Psoas muscle (tissue), 8 donors: ENCODE results near the gene CD19. TPM values are rescaled to one million over a fixed set of nuclear protein-coding genes. Genes with fewer than 3 reads are reported as not detected.

Experiments used
- ATAC-seq, 4 donors: fragments of 200-7000 bp; cut with Tn5 transposase; one replicate each; pipeline ENCODE4 v1.9.1; 2020; ENCODE audit warnings: moderate library complexity in 3 of 4, mild to moderate bottlenecking in 2 of 4
- DNase-seq, 2 donors: peaks; one replicate each; pipeline ENCODE4 v3.0.0-alpha.2; 2020
- H3K27ac ChIP-seq: fragments of 200-600 bp; one replicate; pipeline ENCODE4 v1.8.0; 2022
- H3K27me3 ChIP-seq, 3 donors: fragments of 200-600 bp in 1 of 3; one replicate each; pipeline versions ENCODE4 v1.6.1 to v1.8.0; 2013 to 2022; ENCODE audit warnings: low read length in 2 of 3, mild to moderate bottlenecking in 2 of 3, moderate library complexity in 1 of 3; ENCODE audit not compliant: insufficient read depth in 3 of 3
- H3K36me3 ChIP-seq, 2 donors: fragments of 200-600 bp in 1 of 2; one replicate each; pipeline versions ENCODE4 v1.6.1 to v1.8.0; 2013 to 2022; ENCODE audit warnings: low read depth in 1 of 2, mild to moderate bottlenecking in 1 of 2, moderate library complexity in 1 of 2; ENCODE audit not compliant: insufficient read depth in 1 of 2
- H3K4me1 ChIP-seq: fragments of 200-600 bp; one replicate; pipeline ENCODE4 v1.8.0; 2022
- H3K4me3 ChIP-seq: fragments of 200-600 bp; one replicate; pipeline ENCODE4 v1.8.0; 2022; ENCODE audit warnings: mild to moderate bottlenecking
- H3K9me3 ChIP-seq: fragments of 200-600 bp; one replicate; pipeline ENCODE4 v1.8.0; 2022
- WGBS, 3 donors: extraction: QIAGEN DNeasy Blood & Tissue Kit; methylation state at CpG; one replicate each; pipeline versions ENCODE4 v1.1.6 to v1.1.7; 2013; 5-methylcytosine and 5-hydroxymethylcytosine counted together
- intact Hi-C, 2 donors: fragments of 100-400 bp; cut with DNase I; formaldehyde crosslinking; loops; one replicate each; pipeline versions ENCODE4 v1.11.0 to v1.14.2; 2022
- polyA plus RNA-seq, 3 donors: library from polyadenylated mRNA; stranded (reverse); fragments of 200-250 nt; gene quantifications; one replicate each; pipeline ENCODE4 v1.2.3, GENCODE V29; 2013
- total RNA-seq, 4 donors: library from RNA; stranded (reverse); fragmentation: NEBNext Ultra II Directional in 2 of 4; extraction: Animal tissue kit (Norgen Biotek cat#: 25700) in 2 of 4; gene quantifications; one replicate each; pipeline versions ENCODE4 v1.2.1 to v1.2.4, GENCODE V29; 2021 to 2023
- TF ChIP-seq, protein P1 (sequence below): fragments of 200-600 bp; IDR thresholded peaks from one replicate; pipeline ENCODE4 v1.8.0; 2022; ENCODE audit warnings: antibody characterized with exemption
- donor health status: healthy with polysubstance abuse.
- donor health status: DM: no; HTN: no; CAD: no; lungs with moderate emphysema.
- donor health status: Bipolar disorder and iron deficiency.
- donor health status: healthy.
- donor health status: DM: yes; HTN: yes; CAD: no.
- donor health status: DM: no; HTN: no; CAD: no.
- donor health status: DM: no; HTN: no; CAD: no.
- donor health status: DM: yes; HTN: yes; CAD: no.

Gene CD19
- total and polyA plus RNA-seq, 7 donors = 0.10 to 0.32 (median 0.15) TPM; not detected in 3

GRCh38 chr16:28927815-28928214, 4.0 kb upstream of the CD19 start:
- H3K27me3 ChIP-seq = no peaks in the 10 kb centered on the region
- WGBS, 3 donors = 84 to 96% (median 91%) methylated on average over 1 of the region's 1 CpG
- no peak overlapping the region for H3K4me3 ChIP-seq
- peaks cover 0 to 4% of the 10 kb centered on the region in 2 donors for H3K36me3 ChIP-seq
- intact Hi-C loops = no loop called here
- peaks cover 4% of the 10 kb centered on the region for H3K4me1 ChIP-seq
- no peaks in the 10 kb centered on the region for H3K9me3 ChIP-seq
- no peak overlapping the region for H3K27ac ChIP-seq
- TF ChIP-seq, protein P1, sequence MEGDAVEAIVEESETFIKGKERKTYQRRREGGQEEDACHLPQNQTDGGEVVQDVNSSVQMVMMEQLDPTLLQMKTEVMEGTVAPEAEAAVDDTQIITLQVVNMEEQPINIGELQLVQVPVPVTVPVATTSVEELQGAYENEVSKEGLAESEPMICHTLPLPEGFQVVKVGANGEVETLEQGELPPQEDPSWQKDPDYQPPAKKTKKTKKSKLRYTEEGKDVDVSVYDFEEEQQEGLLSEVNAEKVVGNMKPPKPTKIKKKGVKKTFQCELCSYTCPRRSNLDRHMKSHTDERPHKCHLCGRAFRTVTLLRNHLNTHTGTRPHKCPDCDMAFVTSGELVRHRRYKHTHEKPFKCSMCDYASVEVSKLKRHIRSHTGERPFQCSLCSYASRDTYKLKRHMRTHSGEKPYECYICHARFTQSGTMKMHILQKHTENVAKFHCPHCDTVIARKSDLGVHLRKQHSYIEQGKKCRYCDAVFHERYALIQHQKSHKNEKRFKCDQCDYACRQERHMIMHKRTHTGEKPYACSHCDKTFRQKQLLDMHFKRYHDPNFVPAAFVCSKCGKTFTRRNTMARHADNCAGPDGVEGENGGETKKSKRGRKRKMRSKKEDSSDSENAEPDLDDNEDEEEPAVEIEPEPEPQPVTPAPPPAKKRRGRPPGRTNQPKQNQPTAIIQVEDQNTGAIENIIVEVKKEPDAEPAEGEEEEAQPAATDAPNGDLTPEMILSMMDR = no peak
- ATAC-seq (no peak), DNase-seq (no peak)

GRCh38 chr16:28930203-28930602, 1.6 kb upstream of the CD19 start:
- H3K27me3 ChIP-seq = no peaks in the 10 kb centered on the region
- H3K4me1 ChIP-seq = no peaks in the 10 kb centered on the region
- intact Hi-C loops = no loop called here
- no peak overlapping the region for H3K4me3 ChIP-seq
- ATAC-seq (no peak), DNase-seq (no peak)
- no peaks in the 10 kb centered on the region for H3K9me3 ChIP-seq
- no peak overlapping the region for H3K27ac ChIP-seq
- TF ChIP-seq, protein P1 = no peak
- WGBS, 3 donors = 85 to 89% (median 87%) methylated on average over 3 of the region's 3 CpGs
- no peaks in the 10 kb centered on the region for H3K36me3 ChIP-seq

DNA sequence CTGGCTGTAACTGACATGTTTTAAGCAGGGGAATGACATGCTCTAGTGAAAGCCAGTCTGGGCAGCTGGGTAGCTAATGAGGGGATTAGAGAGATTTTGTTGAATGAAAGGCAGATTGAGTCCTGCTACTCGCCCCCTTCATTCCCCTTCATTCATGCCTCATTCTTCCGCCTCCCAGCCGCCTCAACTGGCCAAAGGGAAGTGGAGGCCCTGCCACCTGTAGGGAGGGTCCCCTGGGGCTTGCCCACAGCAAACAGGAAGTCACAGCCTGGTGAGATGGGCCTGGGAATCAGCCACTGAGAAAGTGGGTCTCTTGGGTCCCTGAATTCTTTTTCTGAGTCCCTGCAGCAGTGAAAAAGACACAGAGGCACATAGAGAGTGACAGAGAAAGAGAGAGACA, 1.1 kb upstream of the CD19 start:
- WGBS, 3 donors = 56 to 70% (median 68%) methylated on average over 3 of the region's 3 CpGs

GRCh38 chr16:28932339-28933141, 769 bp downstream of the CD19 start:
- intact Hi-C loops = no loop called here
- DNase-seq = no peak
- Histone ChIP-seq H3K4me1 (no peaks in the 10 kb centered on the region), H3K9me3 (no peaks in the 10 kb centered on the region), H3K36me3 (no peaks in the 10 kb centered on the region), H3K4me3 (no peak overlapping the region), H3K27me3 (no peaks in the 10 kb centered on the region), H3K27ac (no peak overlapping the region)
- TF ChIP-seq, protein P1 = no peak
- no peak for ATAC-seq
- WGBS, 3 donors = 73 to 79% (median 79%) methylated on average over 20 of the region's 20 CpGs

More for the DNA sequence above, 1.1 kb upstream of the CD19 start:
- H3K4me3 ChIP-seq = no peak overlapping the region
- H3K4me1 ChIP-seq = no peaks in the 10 kb centered on the region
- no peaks in the 10 kb centered on the region for H3K36me3 ChIP-seq
- H3K9me3 ChIP-seq = no peaks in the 10 kb centered on the region
- no peak overlapping the region for H3K27ac ChIP-seq
- ATAC-seq (no peak), DNase-seq (no peak)
- TF ChIP-seq, protein P1 = no peak
- intact Hi-C loops = no loop called here
- H3K27me3 ChIP-seq = no peaks in the 10 kb centered on the region

GRCh38 chr16:28933171-28933570, 1.4 kb downstream of the CD19 start:
- WGBS, 3 donors = 58 to 78% (median 78%) methylated on average over 8 of the region's 8 CpGs
- intact Hi-C loops = no loop called here
- H3K4me3 ChIP-seq = no peak overlapping the region
- H3K36me3 ChIP-seq = no peaks in the 10 kb centered on the region
- ATAC-seq (no peak), DNase-seq (no peak)
- no peaks in the 10 kb centered on the region for H3K4me1 ChIP-seq
- TF ChIP-seq, protein P1 = no peak
- no peak overlapping the region for H3K27ac ChIP-seq
- H3K9me3 ChIP-seq = no peaks in the 10 kb centered on the region
- H3K27me3 ChIP-seq = no peaks in the 10 kb centered on the region
